HepG2 (cell line): ENCODE results near the gene AKR7A2. TPM values are rescaled to one million over a fixed set of nuclear protein-coding genes. Genes with fewer than 3 reads are reported as not detected.

Source experiments
- ATAC-seq: fragments of 200-7000 bp; cut with Tn5 transposase; 3 replicates; pipeline ENCODE4 v1.9.1; 2020; ENCODE audit warnings: mild to moderate bottlenecking, moderate library complexity
- BruUV-seq: library from RNA; stranded (reverse); fragments of 400-500 nt; replicated peaks from 2 replicates; lab custom pipeline; 2021; lab: Mats Ljungman, UMichigan
- CTCF ChIA-PET: fragments of 300-600 bp; formaldehyde crosslinking; extraction: SDS; loops from one replicate; lab custom pipeline; 2021; ENCODE audit warnings: low total read pairs, inconsistent platforms, low intra/inter-chr PET ratio; lab: Yijun Ruan, JAX
- POLR2A ChIA-PET: fragments of 350-600 bp; sonication (Branson Sonifier 250); formaldehyde crosslinking; loops from one replicate; lab custom pipeline; 2020; ENCODE audit warnings: antibody characterized with exemption, inconsistent platforms; lab: Yijun Ruan, JAX
- DNase-seq: peaks from one replicate; pipeline ENCODE4 v3.0.0-alpha.2; 2015; ENCODE audit warnings: low spot score
- FAIRE-seq: peaks from 3 replicates; lab custom pipeline; 2011; peaks lifted over from hg19 to GRCh38; lab: Jason Lieb, UNC
- H2AFZ ChIP-seq: one replicate; pipeline ENCODE4 v1.6.1; 2011; ENCODE audit warnings: low read length, inconsistent platforms
- H3K27ac ChIP-seq: fragments of 300-600 bp; 3 replicates; pipeline ENCODE4 v1.8.0; 2011; ENCODE audit warnings: mixed run types, mild to moderate bottlenecking, mixed read lengths, low read length, inconsistent platforms; ENCODE audit not compliant: insufficient read depth; ENCODE audit errors: extremely low read length
- H3K27me3 ChIP-seq, 2 experiments: fragments of 200-600 bp in 1 of 2; 2 replicates in 1 of 2; 3 replicates in 1 of 2; pipeline versions ENCODE4 v1.6.0 to v1.8.0; 2011; ENCODE audit warnings: low read length in 2 of 2, mild to moderate bottlenecking in 2 of 2, moderate library complexity in 2 of 2, inconsistent platforms in 1 of 2; ENCODE audit not compliant: insufficient read depth in 2 of 2, control insufficient read depth in 1 of 2
- H3K36me3 ChIP-seq, 2 experiments: fragments of 200-600 bp in 1 of 2; replicated peaks in 1 of 2; 2 replicates in 1 of 2; 3 replicates in 1 of 2; pipeline versions ENCODE4 v1.5.1 to v1.8.0; 2011; ENCODE audit warnings: low read length in 2 of 2, inconsistent platforms in 1 of 2; ENCODE audit not compliant: insufficient read depth in 2 of 2, control insufficient read depth in 1 of 2
- H3K4me1 ChIP-seq: 2 replicates; pipeline ENCODE4 v1.5.1; 2012; ENCODE audit warnings: low read length, inconsistent platforms; ENCODE audit not compliant: insufficient read depth
- H3K4me2 ChIP-seq: 2 replicates; pipeline ENCODE4 v1.6.0; 2011; ENCODE audit warnings: low read depth, low read length, inconsistent platforms
- H3K4me3 ChIP-seq, 3 experiments: fragments of 200-600 bp in 1 of 3; sonication (generic), shearing (Covaris generic) in 1 of 3; replicated peaks in 1 of 3; 2 replicates each; pipeline ENCODE4 v1.5.1; 2011 to 2016; ENCODE audit warnings: low read length in 3 of 3, inconsistent platforms in 2 of 3, low read depth in 2 of 3, mild to moderate bottlenecking in 2 of 3, control low read depth in 1 of 3, mixed read lengths in 1 of 3; ENCODE audit not compliant: insufficient read depth in 1 of 3
- H3K79me2 ChIP-seq: one replicate; pipeline ENCODE4 v1.6.1; 2011; ENCODE audit warnings: low read length, inconsistent platforms; ENCODE audit not compliant: insufficient read depth
- H3K9ac ChIP-seq: 2 replicates; pipeline ENCODE4 v1.6.0; 2011; ENCODE audit warnings: mild to moderate bottlenecking, low read depth, low read length, inconsistent platforms; ENCODE audit not compliant: insufficient read depth
- H3K9me3 ChIP-seq: 2 replicates; pipeline ENCODE4 v1.5.1; 2012; ENCODE audit warnings: mild to moderate bottlenecking, low read length
- H4K20me1 ChIP-seq: 2 replicates; pipeline ENCODE4 v1.6.0; 2011; ENCODE audit warnings: inconsistent platforms, mild to moderate bottlenecking, low read length, moderate library complexity; ENCODE audit not compliant: insufficient read depth
- AGO2 ChIP-seq: fragments of 200-400 bp; formaldehyde crosslinking; optimal IDR thresholded peaks from 2 replicates; pipeline ENCODE3; 2017; ENCODE audit warnings: mild to moderate bottlenecking, low read depth, low read length, moderate library complexity
- CCAR2 ChIP-seq: fragments of 200-400 bp; formaldehyde crosslinking; optimal IDR thresholded peaks from 2 replicates; pipeline ENCODE3; 2018; ENCODE audit warnings: low read depth, mild to moderate bottlenecking, low read length, moderate library complexity
- MXD1 ChIP-seq: sonication (generic); formaldehyde crosslinking; IDR thresholded peaks from 2 replicates; pipeline ENCODE4 v1.4.0; 2020; ENCODE audit warnings: mild to moderate bottlenecking, missing genetic modification reagents
- POLR2G ChIP-seq: fragments of 200-400 bp; formaldehyde crosslinking; IDR thresholded peaks from 2 replicates; pipeline ENCODE4 v1.6.1; 2018; ENCODE audit warnings: mild to moderate bottlenecking, low read depth, low read length, moderate library complexity
- RERE ChIP-seq: IDR thresholded peaks from 2 replicates; pipeline ENCODE4 v1.6.1; 2016; ENCODE audit warnings: low read depth, missing genetic modification reagents, missing compliant biosample characterization
- RFX1 ChIP-seq: fragments of 450-650 bp; IDR thresholded peaks from 2 replicates; pipeline ENCODE4 v1.6.1; 2017
- SMYD3 ChIP-seq: sonication (generic); formaldehyde crosslinking; IDR thresholded peaks from 2 replicates; pipeline ENCODE4 v1.8.1; 2023; ENCODE audit warnings: mild to moderate bottlenecking, missing genetic modification reagents
- ZFP82 ChIP-seq: sonication (generic); formaldehyde crosslinking; IDR thresholded peaks from 2 replicates; pipeline ENCODE4 v1.5.1; 2020; ENCODE audit warnings: mild to moderate bottlenecking, missing genetic modification reagents, borderline replicate concordance
- ZFY ChIP-seq: sonication (generic); formaldehyde crosslinking; IDR thresholded peaks from 2 replicates; pipeline ENCODE4 v1.4.0; 2020; ENCODE audit warnings: missing genetic modification reagents
- ZNF121 ChIP-seq: sonication (generic); formaldehyde crosslinking; IDR thresholded peaks from 2 replicates; pipeline ENCODE4 v1.5.0; 2020; ENCODE audit warnings: mild to moderate bottlenecking, missing genetic modification reagents
- ZNF687 ChIP-seq: sonication (generic); formaldehyde crosslinking; IDR thresholded peaks from 2 replicates; pipeline ENCODE4 v1.5.1; 2020; ENCODE audit warnings: mild to moderate bottlenecking, missing genetic modification reagents, moderate library complexity
- ZNF784 ChIP-seq: sonication (generic); formaldehyde crosslinking; IDR thresholded peaks from 2 replicates; pipeline ENCODE4 v1.5.1; 2020; ENCODE audit warnings: missing genetic modification reagents, mild to moderate bottlenecking, borderline replicate concordance
- WGBS: methylation state at CpG from one replicate; pipeline ENCODE4 v1.1.6; 2017; ENCODE audit warnings: low lambda C conversion rate; 5-methylcytosine and 5-hydroxymethylcytosine counted together
- in situ Hi-C: cut with HindIII; loops from 2 replicates; pipeline ENCODE4 v1.10.0; 2017; ENCODE audit warnings: low pct_unique_long_range_greater_than_20kb; ENCODE audit not compliant: extremely low pct_ligation_motif_present
- intact Hi-C: fragments of 100-400 bp; cut with micrococcal nuclease; formaldehyde crosslinking; loops from one replicate; pipeline ENCODE4 v1.10.0; 2022; ENCODE audit not compliant: unreplicated experiment
- polyA plus RNA-seq, 8 experiments: library from polyadenylated mRNA; depleted of rRNA in 3 of 8; stranded (reverse) in 7 of 8; unstranded in 1 of 8; fragments of >200 nt; fragmentation: Illumina TruSeq in 4 of 8; extraction: Trizol in 4 of 8; gene quantifications; 2 replicates each; pipeline versions ENCODE4 v1.2.1 to v1.2.3, GENCODE V29; 2011 to 2016; ENCODE audit warnings: low read depth in 4 of 8, missing spikeins in 1 of 8, mixed read lengths in 1 of 8; ENCODE audit not compliant: insufficient read depth in 1 of 8
- total RNA-seq, 5 experiments: library from RNA; depleted of rRNA; stranded (reverse); fragments of >200 nt; fragmentation: Illumina TruSeq; extraction: Trizol; gene quantifications; 2 replicates each; pipeline ENCODE4 v1.2.3, GENCODE V29; 2016; ENCODE audit warnings: low read depth in 1 of 5

Gene AKR7A2
- total and polyA plus RNA-seq, 2 of the 13 experiments (the other 11 are each of a cell fraction or from before 2014, with no cell fraction given), result 45.2 to 75.6 TPM

GRCh38 chr1:19317126-19317910 is 5.4 kb upstream of the AKR7A2 start:
- FAIRE-seq (no peak), DNase-seq (no peak), ATAC-seq (no peak)
- H3K4me3 ChIP-seq, result no peak overlapping the region
- CTCF ChIA-PET, result no interaction called here
- no peaks in the 10 kb centered on the region for H4K20me1 ChIP-seq
- H3K27me3 ChIP-seq, result no peaks in the 10 kb centered on the region
- whole genome bisulfite sequencing, result 86% methylated on average over 6 of the region's 13 CpGs
- no peak overlapping the region for H3K4me2 ChIP-seq
- no peaks in the 10 kb centered on the region for H3K9me3 ChIP-seq
- H3K27ac ChIP-seq, result no peak overlapping the region
- no TSS peak for BruUV-seq
- POLR2A ChIA-PET, result interaction anchor here (0.5 kb wide), 1 partner anchor 257 kb away, joined by 3 read pairs; no protein-coding TSS in a partner anchor
- H3K79me2 ChIP-seq, result peaks cover 11% of the 10 kb centered on the region
- H3K9ac ChIP-seq, result no peak overlapping the region
- peaks cover 5 to 27% of the 10 kb centered on the region in 2 experiments; a peak in 3 of 5 replicates for H3K36me3 ChIP-seq
- intact Hi-C loops, result no loop called here
- peaks cover 36% of the 10 kb centered on the region for H3K4me1 ChIP-seq
- H2AFZ ChIP-seq, result no peak overlapping the region
- in situ Hi-C loops, result no loop called here
- no peak for TF ChIP-seq ZNF784
- no peak for TF ChIP-seq SMYD3 (CRISPR knock-in tag)
- no peak for TF ChIP-seq ZFP82 (CRISPR knock-in tag)
- TF ChIP-seq RFX1, result no peak
- peak; percentile 18; the same call in 1 of the 2 replicates for TF ChIP-seq ZNF687
- TF ChIP-seq ZNF121 (CRISPR knock-in tag), result no peak
- TF ChIP-seq AGO2, result peak; percentile 78
- TF ChIP-seq ZFY (CRISPR knock-in tag), result no peak
- no peak for TF ChIP-seq CCAR2
- no peak for TF ChIP-seq RERE (CRISPR knock-in tag)
- TF ChIP-seq MXD1 (CRISPR knock-in tag), result no peak
- peak; percentile 30; the same call in 1 of the 2 replicates for TF ChIP-seq POLR2G
